ENCODE measurements around the gene EFCAB14.

GRCh38 chr1:46639547-46639946 is 79.4 kb downstream of the EFCAB14 start:
- no peak for TF ChIP-seq CTCF (conservative IDR thresholded peaks at IDR 0.05)
- TF ChIP-seq EZH2 (IDR thresholded peaks at IDR 0.05; ENCODE audit: low read depth), result no peak

Measured in PC-9 (cell line).